SK-N-SH (cell line): ENCODE measurements around the gene DMGDH. TPM values are rescaled to one million over a fixed set of nuclear protein-coding genes. Genes with fewer than 3 reads are reported as not detected.

Experiments used
- CTCF ChIA-PET: fragments of 300-600, 350-600 bp; formaldehyde crosslinking; extraction: SDS; loops from one replicate; lab custom pipeline; 2021; lab: Yijun Ruan, JAX
- POLR2A ChIA-PET: fragments of 350-600 bp; sonication (Branson Sonifier 250); formaldehyde crosslinking; extraction: SDS; loops from one replicate; lab custom pipeline; 2020; ENCODE audit warnings: antibody characterized with exemption, inconsistent platforms; lab: Yijun Ruan, JAX
- DNase-seq: peaks from one replicate; pipeline ENCODE4 v3.0.0; 2012
- H2AFZ ChIP-seq: fragments of 200-600 bp; sonication (generic); 2 replicates; pipeline ENCODE4 v1.8.1; 2016; ENCODE audit warnings: antibody characterized with exemption, mild to moderate bottlenecking, low read depth
- H3F3A ChIP-seq: fragments of 200-600 bp; sonication (generic); replicated peaks from 2 replicates; pipeline ENCODE3; 2016; ENCODE audit warnings: antibody characterized with exemption, mild to moderate bottlenecking; ENCODE audit not compliant: insufficient read depth
- H3K27ac ChIP-seq, 2 experiments: fragments of 200-500 bp in 1 of 2; fragments of 200-600 bp in 1 of 2; sonication (Bioruptor generic) in 1 of 2; sonication (generic), shearing (Covaris generic) in 1 of 2; 2 replicates each; pipeline versions ENCODE4 v1.5.1 to v1.6.1; 2014 to 2016; ENCODE audit warnings: low read depth in 2 of 2, inconsistent platforms in 1 of 2, low read length in 1 of 2, mild to moderate bottlenecking in 1 of 2, mixed read lengths in 1 of 2
- H3K27me3 ChIP-seq: fragments of 200-600 bp; sonication (generic), shearing (Covaris generic); 2 replicates; pipeline ENCODE4 v1.6.1; 2016; ENCODE audit warnings: mixed run types; ENCODE audit not compliant: insufficient read depth
- H3K36me3 ChIP-seq, 2 experiments: fragments of 200-500 bp in 1 of 2; fragments of 200-600 bp in 1 of 2; sonication (Bioruptor generic) in 1 of 2; sonication (generic) in 1 of 2; replicated peaks in 1 of 2; 2 replicates each; pipeline versions ENCODE3 to v1.5.1; 2014 to 2016; ENCODE audit warnings: low read length in 1 of 2, mild to moderate bottlenecking in 1 of 2; ENCODE audit not compliant: insufficient read depth in 2 of 2, control insufficient read depth in 1 of 2
- H3K4me1 ChIP-seq, 2 experiments: fragments of 200-500 bp in 1 of 2; fragments of 200-600 bp in 1 of 2; sonication (Bioruptor generic) in 1 of 2; sonication (generic), shearing (Covaris generic) in 1 of 2; 2 replicates each; pipeline versions ENCODE4 v1.5.1 to v1.6.1; 2014 to 2016; ENCODE audit warnings: low read depth in 1 of 2, low read length in 1 of 2, mixed run types in 1 of 2; ENCODE audit not compliant: insufficient read depth in 2 of 2, control insufficient read depth in 1 of 2
- H3K4me2 ChIP-seq: fragments of 200-600 bp; sonication (generic), shearing (Covaris generic); 2 replicates; pipeline ENCODE4 v1.6.1; 2017; ENCODE audit warnings: mixed run types
- H3K4me3 ChIP-seq, 2 experiments: fragments of 200-500 bp in 1 of 2; fragments of 200-600 bp in 1 of 2; sonication (Bioruptor generic) in 1 of 2; sonication (generic), shearing (Covaris generic) in 1 of 2; 2 replicates each; pipeline versions ENCODE4 v1.5.1 to v1.8.1; 2014 to 2016; ENCODE audit warnings: low read depth in 2 of 2, inconsistent platforms in 1 of 2, low read length in 1 of 2, mild to moderate bottlenecking in 1 of 2, mixed read lengths in 1 of 2, moderate library complexity in 1 of 2
- H3K79me2 ChIP-seq: fragments of 200-600 bp; sonication (generic); 2 replicates; pipeline ENCODE4 v1.8.1; 2017; ENCODE audit warnings: mild to moderate bottlenecking; ENCODE audit not compliant: insufficient read depth
- H3K9ac ChIP-seq: fragments of 200-600 bp; sonication (generic); 2 replicates; pipeline ENCODE4 v1.6.1; 2017; ENCODE audit warnings: mixed run types
- H3K9me2 ChIP-seq: fragments of 200-600 bp; sonication (generic); 2 replicates; pipeline ENCODE4 v1.6.1; 2017; ENCODE audit warnings: mixed run types
- H3K9me3 ChIP-seq: fragments of 200-600 bp; sonication (generic); 2 replicates; pipeline ENCODE4 v1.6.1; 2017; ENCODE audit warnings: mixed run types, mild to moderate bottlenecking, moderate library complexity
- H4K20me1 ChIP-seq: fragments of 200-600 bp; sonication (generic); 2 replicates; pipeline ENCODE4 v1.6.1; 2017; ENCODE audit warnings: mild to moderate bottlenecking, mixed run types; ENCODE audit not compliant: insufficient read depth
- CHD2 ChIP-seq: fragments of 150-350 bp; IDR thresholded peaks from 2 replicates; pipeline ENCODE4 v1.6.1; 2018; ENCODE audit warnings: low read length; ENCODE audit not compliant: partially characterized antibody
- EP300 ChIP-seq, 2 experiments: IDR thresholded peaks; 2 replicates each; pipeline versions ENCODE4 v1.4.0 to v1.6.1; 2012; ENCODE audit warnings: borderline replicate concordance in 1 of 2, low read depth in 1 of 2, low read length in 1 of 2
- GABPA ChIP-seq: IDR thresholded peaks from 2 replicates; pipeline ENCODE4 v1.4.0; 2012; ENCODE audit warnings: low read depth, mild to moderate bottlenecking
- MEF2A ChIP-seq: IDR thresholded peaks from 2 replicates; pipeline ENCODE4 v1.4.0; 2012; ENCODE audit warnings: low read depth, borderline replicate concordance
- NFIC ChIP-seq: IDR thresholded peaks from 2 replicates; pipeline ENCODE4 v1.4.0; 2012; ENCODE audit warnings: borderline replicate concordance
- POLR2AphosphoS5 ChIP-seq: IDR thresholded peaks from 2 replicates; pipeline ENCODE4 v1.6.1; 2012; ENCODE audit warnings: low read depth, low read length
- RCOR1 ChIP-seq: fragments of 150-350 bp; IDR thresholded peaks from 2 replicates; pipeline ENCODE4 v1.6.1; 2017; ENCODE audit warnings: antibody characterized with exemption, low read length
- SMC3 ChIP-seq: IDR thresholded peaks from 2 replicates; pipeline ENCODE4 v1.6.1; 2012; ENCODE audit warnings: low read depth, low read length, improper control_type of control experiment
- TCF12 ChIP-seq: IDR thresholded peaks from 2 replicates; pipeline ENCODE4 v1.4.0; 2012
- WGBS: methylation state at CpG from one replicate; pipeline ENCODE4 v1.1.6; 2017; ENCODE audit warnings: low lambda C conversion rate; 5-methylcytosine and 5-hydroxymethylcytosine counted together
- polyA plus RNA-seq, 3 experiments: library from polyadenylated mRNA; depleted of rRNA; stranded (reverse); fragments of >200 nt; gene quantifications; 2 replicates each; pipeline ENCODE4 v1.2.3, GENCODE V29; 2012
- TF ChIP-seq, protein P1 (sequence below): IDR thresholded peaks from 2 replicates; pipeline ENCODE4 v1.4.0; 2012; ENCODE audit warnings: low read depth, borderline replicate concordance
- TF ChIP-seq, protein P2 (sequence below): IDR thresholded peaks from 2 replicates; pipeline ENCODE4 v1.6.1; 2012; ENCODE audit warnings: mild to moderate bottlenecking, low read depth, low read length, moderate library complexity
- TF ChIP-seq, protein P3 (sequence below): IDR thresholded peaks from 2 replicates; pipeline ENCODE4 v1.4.0; 2012; ENCODE audit warnings: low read depth, borderline replicate concordance

The DMGDH gene
- polyA plus RNA-seq, 1 of the 3 experiments (the other 2 are of a cell fraction) = 0.56 TPM

- ChIA-PET CTCF (interaction anchor here (1.3 to 3.3 kb wide), 5 partner anchors 11 to 85 kb away, joined by 5 to 24 read pairs (median 10); no protein-coding TSS in a partner anchor), POLR2A (no interaction called here)
Measured at GRCh38 chr5:79048437-79048836, 21.0 kb downstream of the DMGDH start.

GRCh38 chr5:79047199-79047598 is 22.3 kb downstream of the DMGDH start:
- Histone ChIP-seq H3K27ac (no peak overlapping the region), H4K20me1 (no peaks in the 10 kb centered on the region), H3K79me2 (no peaks in the 10 kb centered on the region), H3K4me3 (no peak overlapping the region), H3K9ac (no peak overlapping the region), H2AFZ (no peak overlapping the region)
- POLR2A ChIA-PET = no interaction called here
- no peak for DNase-seq
- 78% methylated on average over 3 of the region's 3 CpGs for WGBS
- TF ChIP-seq, protein P1, sequence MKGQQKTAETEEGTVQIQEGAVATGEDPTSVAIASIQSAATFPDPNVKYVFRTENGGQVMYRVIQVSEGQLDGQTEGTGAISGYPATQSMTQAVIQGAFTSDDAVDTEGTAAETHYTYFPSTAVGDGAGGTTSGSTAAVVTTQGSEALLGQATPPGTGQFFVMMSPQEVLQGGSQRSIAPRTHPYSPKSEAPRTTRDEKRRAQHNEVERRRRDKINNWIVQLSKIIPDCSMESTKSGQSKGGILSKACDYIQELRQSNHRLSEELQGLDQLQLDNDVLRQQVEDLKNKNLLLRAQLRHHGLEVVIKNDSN = no peak
- TF ChIP-seq TCF12 (no peak), POLR2AphosphoS5 (no peak), NFIC (no peak), GABPA (no peak), MEF2A (no peak), SMC3 (no peak), EP300 (IDR thresholded peaks at IDR 0.05; ENCODE audit: borderline replicate concordance in 1 of 2, low read depth in 1 of 2, low read length in 1 of 2) (no peak)
- TF ChIP-seq, protein P2, sequence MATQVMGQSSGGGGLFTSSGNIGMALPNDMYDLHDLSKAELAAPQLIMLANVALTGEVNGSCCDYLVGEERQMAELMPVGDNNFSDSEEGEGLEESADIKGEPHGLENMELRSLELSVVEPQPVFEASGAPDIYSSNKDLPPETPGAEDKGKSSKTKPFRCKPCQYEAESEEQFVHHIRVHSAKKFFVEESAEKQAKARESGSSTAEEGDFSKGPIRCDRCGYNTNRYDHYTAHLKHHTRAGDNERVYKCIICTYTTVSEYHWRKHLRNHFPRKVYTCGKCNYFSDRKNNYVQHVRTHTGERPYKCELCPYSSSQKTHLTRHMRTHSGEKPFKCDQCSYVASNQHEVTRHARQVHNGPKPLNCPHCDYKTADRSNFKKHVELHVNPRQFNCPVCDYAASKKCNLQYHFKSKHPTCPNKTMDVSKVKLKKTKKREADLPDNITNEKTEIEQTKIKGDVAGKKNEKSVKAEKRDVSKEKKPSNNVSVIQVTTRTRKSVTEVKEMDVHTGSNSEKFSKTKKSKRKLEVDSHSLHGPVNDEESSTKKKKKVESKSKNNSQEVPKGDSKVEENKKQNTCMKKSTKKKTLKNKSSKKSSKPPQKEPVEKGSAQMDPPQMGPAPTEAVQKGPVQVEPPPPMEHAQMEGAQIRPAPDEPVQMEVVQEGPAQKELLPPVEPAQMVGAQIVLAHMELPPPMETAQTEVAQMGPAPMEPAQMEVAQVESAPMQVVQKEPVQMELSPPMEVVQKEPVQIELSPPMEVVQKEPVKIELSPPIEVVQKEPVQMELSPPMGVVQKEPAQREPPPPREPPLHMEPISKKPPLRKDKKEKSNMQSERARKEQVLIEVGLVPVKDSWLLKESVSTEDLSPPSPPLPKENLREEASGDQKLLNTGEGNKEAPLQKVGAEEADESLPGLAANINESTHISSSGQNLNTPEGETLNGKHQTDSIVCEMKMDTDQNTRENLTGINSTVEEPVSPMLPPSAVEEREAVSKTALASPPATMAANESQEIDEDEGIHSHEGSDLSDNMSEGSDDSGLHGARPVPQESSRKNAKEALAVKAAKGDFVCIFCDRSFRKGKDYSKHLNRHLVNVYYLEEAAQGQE = no peak
- TF ChIP-seq, protein P3, sequence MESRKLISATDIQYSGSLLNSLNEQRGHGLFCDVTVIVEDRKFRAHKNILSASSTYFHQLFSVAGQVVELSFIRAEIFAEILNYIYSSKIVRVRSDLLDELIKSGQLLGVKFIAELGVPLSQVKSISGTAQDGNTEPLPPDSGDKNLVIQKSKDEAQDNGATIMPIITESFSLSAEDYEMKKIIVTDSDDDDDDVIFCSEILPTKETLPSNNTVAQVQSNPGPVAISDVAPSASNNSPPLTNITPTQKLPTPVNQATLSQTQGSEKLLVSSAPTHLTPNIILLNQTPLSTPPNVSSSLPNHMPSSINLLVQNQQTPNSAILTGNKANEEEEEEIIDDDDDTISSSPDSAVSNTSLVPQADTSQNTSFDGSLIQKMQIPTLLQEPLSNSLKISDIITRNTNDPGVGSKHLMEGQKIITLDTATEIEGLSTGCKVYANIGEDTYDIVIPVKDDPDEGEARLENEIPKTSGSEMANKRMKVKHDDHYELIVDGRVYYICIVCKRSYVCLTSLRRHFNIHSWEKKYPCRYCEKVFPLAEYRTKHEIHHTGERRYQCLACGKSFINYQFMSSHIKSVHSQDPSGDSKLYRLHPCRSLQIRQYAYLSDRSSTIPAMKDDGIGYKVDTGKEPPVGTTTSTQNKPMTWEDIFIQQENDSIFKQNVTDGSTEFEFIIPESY = no peak
- TF ChIP-seq, all 33 proteins: peak for 0
- peaks cover 0 to 9% of the 10 kb centered on the region in 2 experiments; a peak in 2 of 4 replicates for H3K4me1 ChIP-seq
- no peak overlapping the region for H3K4me2 ChIP-seq
- no peaks in the 10 kb centered on the region for H3K36me3 ChIP-seq
- no peaks in the 10 kb centered on the region for H3F3A ChIP-seq
- H3K9me3 ChIP-seq = no peaks in the 10 kb centered on the region
- CTCF ChIA-PET = interaction anchor here (1.3 to 3.3 kb wide), 5 partner anchors 10 to 86 kb away, joined by 3 to 24 read pairs (median 10); no protein-coding TSS in a partner anchor
- no peaks in the 10 kb centered on the region for H3K9me2 ChIP-seq
- H3K27me3 ChIP-seq = no peaks in the 10 kb centered on the region; the same call in 1 of the 2 replicates

More at GRCh38 chr5:79048437-79048836, 21.0 kb downstream of the DMGDH start:
- peak overlapping the region in 1 of 2 experiments; percentile 51; a peak in 2 of 4 replicates for H3K27ac ChIP-seq
- H3K4me1 ChIP-seq = peaks cover 0 to 9% of the 10 kb centered on the region in 2 experiments; a peak in 2 of 4 replicates
- no peaks in the 10 kb centered on the region for H3K9me2 ChIP-seq
- H3K9ac ChIP-seq = no peak overlapping the region
- DNase-seq = no peak
- H4K20me1 ChIP-seq = no peaks in the 10 kb centered on the region
- H3K4me2 ChIP-seq = no peak overlapping the region
- TF ChIP-seq CHD2 (no peak), RCOR1 (0 out of 2 replicates have a peak, but pooled peaks have one; percentile 21)
- no peaks in the 10 kb centered on the region; the same call in 1 of the 2 replicates for H3K27me3 ChIP-seq
- H3K79me2 ChIP-seq = no peaks in the 10 kb centered on the region
- H3K4me3 ChIP-seq = no peak overlapping the region
- H2AFZ ChIP-seq = no peak overlapping the region
- no peaks in the 10 kb centered on the region for H3K9me3 ChIP-seq
- no peaks in the 10 kb centered on the region for H3K36me3 ChIP-seq
- H3F3A ChIP-seq = no peaks in the 10 kb centered on the region
